ENCODE data around the gene PRDX5. TPM values are rescaled to one million over a fixed set of nuclear protein-coding genes. Genes with fewer than 3 reads are reported as not detected.

The PRDX5 gene
- total and polyA plus RNA-seq, 2 experiments from 2014 or later: 212 to 312 TPM

GRCh38 chr11:64357904-64358535 lies 40.1 kb downstream of the PRDX5 start:
- no peak for ATAC-seq
- Histone ChIP-seq H3K27ac (ENCODE audit: low read depth) (no peak overlapping the region), H3K27me3 (ENCODE audit: insufficient read depth) (peaks cover 14% of the 10 kb centered on the region; the same call in 1 of the 2 replicates), H3K4me2 (peak overlapping the region; percentile 91), H3K4me1 (ENCODE audit: insufficient read depth) (peaks cover 17% of the 10 kb centered on the region; the same call in 1 of the 2 replicates), H4K20me1 (replicated peaks; ENCODE audit: insufficient read depth) (no peaks in the 10 kb centered on the region), H2AFZ (no peak overlapping the region), H3F3A (replicated peaks; ENCODE audit: low read depth) (0 out of 2 replicates have a peak, but pooled peaks cover 13% of the 10 kb centered on the region), H3K36me3 (ENCODE audit: insufficient read depth) (no peaks in the 10 kb centered on the region), H3K79me2 (replicated peaks; ENCODE audit: insufficient read depth) (no peaks in the 10 kb centered on the region), H3K9me2 (ENCODE audit: insufficient read depth) (no peaks in the 10 kb centered on the region), H3K4me3 (peak overlapping the region; percentile 86; the same call in 1 of the 2 replicates)
- Mint-ChIP-seq H3K9me3 (no peaks in the 10 kb centered on the region), H3K27ac (no peak overlapping the region), H3K4me3 (peak overlapping the region; percentile 50; the same call in 2 of the 3 replicates), H3K36me3 (ENCODE audit: low read depth) (peaks cover 10% of the 10 kb centered on the region), H3K4me1 (peaks cover 29% of the 10 kb centered on the region), H3K27me3 (ENCODE audit: insufficient read depth, low read depth, poor library complexity) (peaks cover 18% of the 10 kb centered on the region)
- no peak for DNase-seq (ENCODE audit: low spot score)
- no peak for TF ChIP-seq NANOG (IDR thresholded peaks at IDR 0.05; ENCODE audit: borderline replicate concordance)
- TF ChIP-seq ZNF462 (CRISPR knock-in tag; IDR thresholded peaks at IDR 0.05): no peak
- no peak for TF ChIP-seq POLR2AphosphoS5 (IDR thresholded peaks at IDR 0.05; ENCODE audit: low read depth)
- no peak for TF ChIP-seq STAT1 (IDR thresholded peaks at IDR 0.05; ENCODE audit: unreplicated experiment)
- TF ChIP-seq, protein P1, sequence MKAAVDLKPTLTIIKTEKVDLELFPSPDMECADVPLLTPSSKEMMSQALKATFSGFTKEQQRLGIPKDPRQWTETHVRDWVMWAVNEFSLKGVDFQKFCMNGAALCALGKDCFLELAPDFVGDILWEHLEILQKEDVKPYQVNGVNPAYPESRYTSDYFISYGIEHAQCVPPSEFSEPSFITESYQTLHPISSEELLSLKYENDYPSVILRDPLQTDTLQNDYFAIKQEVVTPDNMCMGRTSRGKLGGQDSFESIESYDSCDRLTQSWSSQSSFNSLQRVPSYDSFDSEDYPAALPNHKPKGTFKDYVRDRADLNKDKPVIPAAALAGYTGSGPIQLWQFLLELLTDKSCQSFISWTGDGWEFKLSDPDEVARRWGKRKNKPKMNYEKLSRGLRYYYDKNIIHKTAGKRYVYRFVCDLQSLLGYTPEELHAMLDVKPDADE (IDR thresholded peaks at IDR 0.05): no peak
